GM12873 (cell line): Measurements from ENCODE around the gene C5.

Experiments used
- TF ChIP-seq, protein P1 (sequence below): IDR thresholded peaks from 2 replicates; pipeline ENCODE4 v1.5.1; 2012; ENCODE audit warnings: low read depth, mild to moderate bottlenecking, moderate library complexity, low read length, control low read depth; ENCODE audit not compliant: insufficient read depth; ENCODE audit errors: missing control alignments

The C5 gene

DNA sequence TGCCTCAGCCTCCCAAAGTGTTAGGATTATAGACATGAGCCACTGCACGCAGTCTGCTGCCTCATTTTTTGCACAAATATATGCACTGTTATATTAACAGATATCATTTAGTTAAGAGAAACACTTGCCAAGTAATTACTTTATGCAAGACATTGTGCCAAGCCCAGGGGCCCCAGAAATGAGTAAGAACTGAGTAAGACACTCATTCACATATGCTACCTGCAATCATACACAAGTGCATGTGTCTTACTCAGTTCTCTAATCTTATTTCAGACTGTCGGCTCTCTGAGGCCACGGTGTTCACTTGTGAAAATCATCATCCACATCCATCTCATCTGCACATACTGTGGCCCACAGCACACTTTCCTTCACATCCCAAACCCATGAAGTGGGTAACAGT lies 139.4 kb downstream of the C5 start:
- TF ChIP-seq, protein P1, sequence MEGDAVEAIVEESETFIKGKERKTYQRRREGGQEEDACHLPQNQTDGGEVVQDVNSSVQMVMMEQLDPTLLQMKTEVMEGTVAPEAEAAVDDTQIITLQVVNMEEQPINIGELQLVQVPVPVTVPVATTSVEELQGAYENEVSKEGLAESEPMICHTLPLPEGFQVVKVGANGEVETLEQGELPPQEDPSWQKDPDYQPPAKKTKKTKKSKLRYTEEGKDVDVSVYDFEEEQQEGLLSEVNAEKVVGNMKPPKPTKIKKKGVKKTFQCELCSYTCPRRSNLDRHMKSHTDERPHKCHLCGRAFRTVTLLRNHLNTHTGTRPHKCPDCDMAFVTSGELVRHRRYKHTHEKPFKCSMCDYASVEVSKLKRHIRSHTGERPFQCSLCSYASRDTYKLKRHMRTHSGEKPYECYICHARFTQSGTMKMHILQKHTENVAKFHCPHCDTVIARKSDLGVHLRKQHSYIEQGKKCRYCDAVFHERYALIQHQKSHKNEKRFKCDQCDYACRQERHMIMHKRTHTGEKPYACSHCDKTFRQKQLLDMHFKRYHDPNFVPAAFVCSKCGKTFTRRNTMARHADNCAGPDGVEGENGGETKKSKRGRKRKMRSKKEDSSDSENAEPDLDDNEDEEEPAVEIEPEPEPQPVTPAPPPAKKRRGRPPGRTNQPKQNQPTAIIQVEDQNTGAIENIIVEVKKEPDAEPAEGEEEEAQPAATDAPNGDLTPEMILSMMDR, result no peak

DNA sequence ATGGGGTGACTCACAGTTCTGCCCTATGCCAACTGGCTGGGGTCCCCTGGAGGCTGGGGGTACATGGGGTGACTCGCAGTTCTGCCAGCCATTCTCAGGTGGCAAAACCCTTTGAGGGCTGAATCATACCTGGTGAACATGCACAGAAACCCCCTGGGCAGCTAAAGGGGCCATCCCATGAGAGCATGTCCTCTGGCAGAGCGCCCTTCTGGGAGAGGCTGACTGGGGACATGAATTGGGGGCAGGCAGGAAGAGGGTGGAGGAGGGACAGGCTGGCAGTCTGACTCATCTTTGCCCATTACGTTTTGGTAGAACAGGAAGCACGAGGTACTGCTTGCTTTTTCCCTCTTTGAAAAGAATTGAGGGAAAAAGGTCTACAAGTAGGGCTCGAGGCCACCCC lies 140.2 kb downstream of the C5 start:
- TF ChIP-seq, protein P1, result no peak

DNA sequence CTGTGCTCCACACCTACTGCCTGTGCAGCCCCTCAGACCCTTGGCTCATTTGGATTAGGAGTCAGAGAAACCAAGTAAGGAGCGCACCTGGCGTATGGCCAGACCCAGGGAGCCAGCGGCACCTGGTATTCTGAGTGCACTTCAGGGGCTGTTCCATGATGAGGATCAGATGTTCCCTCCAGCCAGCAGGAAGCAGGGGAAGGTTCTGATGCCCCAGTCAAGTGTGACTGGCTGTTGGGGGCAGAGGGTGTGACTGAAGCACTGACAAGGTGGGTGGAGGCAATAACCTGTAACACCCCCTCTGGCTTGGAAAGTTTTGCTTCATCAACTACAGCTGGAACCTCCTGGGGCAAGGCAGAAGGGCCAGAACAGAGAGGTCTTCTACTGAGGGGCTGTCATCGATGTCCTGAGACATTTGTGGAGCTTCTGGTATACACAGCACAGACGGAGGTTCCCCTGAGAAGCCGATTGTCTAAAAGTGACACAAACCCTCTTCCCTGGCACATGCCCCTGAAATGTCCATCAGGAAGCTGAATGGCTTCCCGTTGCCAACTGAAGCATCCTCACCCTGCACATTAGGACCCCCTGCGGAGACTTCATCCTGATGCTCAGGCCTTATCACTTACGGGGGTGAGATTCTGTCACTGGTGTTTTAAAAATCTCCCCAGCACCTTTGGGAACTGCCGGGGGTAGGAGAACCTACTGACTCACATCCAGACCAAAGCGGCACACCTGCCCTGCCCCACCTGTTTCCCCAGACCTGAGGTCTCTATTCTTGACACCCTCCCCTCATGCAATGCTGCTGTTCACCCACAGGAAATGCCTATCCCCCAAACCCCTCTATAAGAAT lies 144.5 kb downstream of the C5 start:
- TF ChIP-seq, protein P1, result no peak

DNA sequence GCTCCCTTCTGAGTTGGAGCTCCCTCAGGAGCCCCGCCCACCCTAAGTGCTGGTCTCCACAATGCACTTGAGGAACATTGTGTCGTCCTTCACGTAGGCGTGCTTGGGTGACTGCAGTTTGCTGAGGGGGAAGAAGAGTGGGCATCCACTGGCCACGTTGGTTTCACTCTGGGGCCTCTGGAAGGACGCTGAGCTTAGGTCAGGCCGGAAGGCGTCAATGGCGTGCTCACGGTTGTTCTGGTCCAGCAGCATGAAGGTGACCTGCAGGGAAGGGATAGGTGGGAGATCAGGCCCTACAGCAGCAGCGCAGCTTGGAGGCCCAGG lies 145.1 kb downstream of the C5 start:
- TF ChIP-seq, protein P1, result no peak

DNA sequence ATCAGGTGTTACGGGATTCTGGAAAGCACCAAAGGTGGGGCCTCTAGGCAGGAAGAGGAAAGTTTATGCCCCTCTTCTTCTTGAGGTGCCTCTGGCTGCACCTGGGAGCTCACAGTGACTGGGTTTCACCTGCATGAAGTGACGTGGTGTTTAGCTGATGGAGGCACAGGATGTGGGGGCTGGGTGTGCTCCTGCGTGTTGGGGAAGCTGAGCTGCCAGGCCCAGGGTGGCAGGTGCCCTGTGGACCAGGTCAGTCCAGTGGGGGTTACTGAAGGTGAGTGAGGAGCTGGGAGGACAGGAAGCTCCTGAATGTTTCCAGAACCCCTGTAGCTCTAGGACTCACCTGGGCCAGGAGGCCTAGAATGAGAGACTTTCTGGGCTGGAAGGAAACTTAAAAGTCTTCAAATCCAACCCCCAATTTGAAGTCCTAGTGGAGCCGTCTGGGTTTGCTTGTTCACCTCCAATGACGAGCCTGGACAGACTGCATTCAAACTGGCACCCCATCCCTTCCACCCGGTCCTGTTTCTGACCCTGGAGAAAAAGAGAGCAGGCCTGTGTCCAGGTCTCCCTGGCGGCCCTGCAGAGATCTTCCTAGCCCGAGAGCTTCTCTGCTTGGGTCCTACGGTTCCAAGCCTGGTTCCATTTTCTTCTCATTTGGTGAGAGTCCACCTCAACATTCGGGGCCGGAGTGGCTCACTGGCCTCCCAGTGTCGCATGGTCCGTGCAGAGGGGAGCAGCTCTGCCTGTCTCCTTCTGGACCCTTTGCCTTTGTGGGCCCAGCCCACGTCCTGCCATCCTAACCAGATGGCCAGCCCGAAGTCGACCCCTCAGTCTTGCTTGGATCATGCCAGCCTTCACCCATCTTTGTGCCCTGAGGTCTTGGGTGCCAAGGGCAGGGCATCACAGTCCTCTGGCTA lies 145.8 kb downstream of the C5 start:
- TF ChIP-seq, protein P1, result no peak

DNA sequence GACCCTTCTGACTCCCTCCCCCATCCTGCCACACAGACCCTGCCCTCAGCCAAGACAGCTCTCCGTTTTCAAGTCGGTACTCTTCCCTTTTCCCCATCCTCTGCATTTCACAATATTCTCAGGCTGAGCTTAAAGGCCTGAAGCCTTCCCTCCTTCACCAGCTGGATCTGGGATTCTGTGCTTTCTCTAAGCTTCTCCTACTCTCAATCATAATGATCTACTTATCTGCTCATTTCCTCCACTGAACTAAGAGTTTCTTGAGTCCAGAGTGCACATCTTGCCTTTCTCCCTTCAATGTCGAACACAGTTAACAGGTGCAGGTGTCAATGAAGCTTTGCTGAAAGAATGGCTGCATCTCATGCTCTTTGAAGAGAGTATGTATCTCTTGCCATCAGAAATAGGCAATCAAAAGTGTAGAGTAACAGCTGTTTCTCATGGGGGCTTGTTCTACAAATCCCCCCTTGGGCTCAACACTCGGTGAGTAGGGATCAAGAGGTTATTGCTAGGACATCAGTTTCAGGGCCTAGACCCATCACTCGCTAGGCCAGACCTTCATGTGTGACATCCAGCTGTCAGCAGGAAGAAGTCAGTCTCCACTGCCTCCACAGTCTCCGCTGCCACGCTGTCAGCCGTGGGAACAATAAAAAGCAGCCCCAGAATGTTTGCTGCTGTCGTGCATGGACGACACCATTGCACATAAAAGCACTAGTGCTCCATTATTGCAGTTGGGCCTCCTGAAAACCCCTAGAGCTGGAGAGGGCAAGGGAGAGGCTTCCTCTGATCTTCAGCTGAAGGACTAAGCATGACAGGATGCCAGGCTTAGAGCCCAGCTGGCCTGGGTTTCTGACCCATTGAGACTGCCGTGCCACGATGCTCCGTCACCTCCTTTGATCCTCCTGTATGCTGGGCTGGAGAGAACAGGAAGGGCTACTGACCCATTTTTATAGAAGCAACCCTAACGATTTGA lies 147.2 kb downstream of the C5 start:
- TF ChIP-seq, protein P1, result no peak
